GM18508 (cell line): ENCODE results near the gene TRIM73.
"Not testable (repeated sequence)": the region's sequence is repeated elsewhere in the genome, so short reads cannot be mapped to it uniquely, and the experiment has no call there.

Experiments used
- ATAC-seq: cut with Tn5 transposase; IDR thresholded peaks from one replicate; pipeline ENCODE4 v1.9.1; 2021; ENCODE audit warnings: moderate number of reproducible peaks; ENCODE audit not compliant: insufficient read depth, unreplicated experiment

The TRIM73 gene

GRCh38 chr7:75414708-75415427 lies 19.4 kb downstream of the TRIM73 start:
- not testable (repeated sequence) for ATAC-seq

- ATAC-seq: not testable (repeated sequence)
Observed at GRCh38 chr7:75415428-75415817, 20.0 kb downstream of the TRIM73 start.

GRCh38 chr7:75415829-75416373 lies 20.5 kb downstream of the TRIM73 start:
- not testable (repeated sequence) for ATAC-seq

- ATAC-seq: not testable (repeated sequence)
Observed at GRCh38 chr7:75416787-75417186, 21.4 kb downstream of the TRIM73 start.

- ATAC-seq: not testable (repeated sequence)
Observed at GRCh38 chr7:75418292-75418858, 22.9 kb downstream of the TRIM73 start.

GRCh38 chr7:75419210-75419609 lies 23.8 kb downstream of the TRIM73 start:
- not testable (repeated sequence) for ATAC-seq

GRCh38 chr7:75419693-75420092 lies 24.3 kb downstream of the TRIM73 start:
- ATAC-seq: not testable (repeated sequence)

- not testable (repeated sequence) for ATAC-seq
Observed at GRCh38 chr7:75420152-75420551, 24.7 kb downstream of the TRIM73 start.

GRCh38 chr7:75421798-75422710 lies 26.6 kb downstream of the TRIM73 start:
- ATAC-seq: not testable (repeated sequence)

GRCh38 chr7:75423481-75423880 lies 28.1 kb downstream of the TRIM73 start:
- not testable (repeated sequence) for ATAC-seq

GRCh38 chr7:75439000-75439399 lies 43.6 kb downstream of the TRIM73 start:
- ATAC-seq: not testable (repeated sequence)

GRCh38 chr7:75442101-75442464 lies 46.7 kb downstream of the TRIM73 start:
- not testable (repeated sequence) for ATAC-seq

GRCh38 chr7:75442465-75443111 lies 47.2 kb downstream of the TRIM73 start:
- ATAC-seq: not testable (repeated sequence)

GRCh38 chr7:75449946-75450345 lies 54.5 kb downstream of the TRIM73 start:
- not testable (repeated sequence) for ATAC-seq

- ATAC-seq: not testable (repeated sequence)
Observed at GRCh38 chr7:75452494-75452955, 57.1 kb downstream of the TRIM73 start.
